Suppressor macrophage (primary cell): Measurements from ENCODE around the gene KCNH1.
"Not testable (repeated sequence)": the region's sequence is repeated elsewhere in the genome, so short reads cannot be mapped to it uniquely, and the experiment has no call there.

Experiments
- DNase-seq, 4 experiments: peaks; one replicate each; pipeline ENCODE4 v3.0.0-alpha.2; 2020 to 2022

Gene KCNH1

DNA sequence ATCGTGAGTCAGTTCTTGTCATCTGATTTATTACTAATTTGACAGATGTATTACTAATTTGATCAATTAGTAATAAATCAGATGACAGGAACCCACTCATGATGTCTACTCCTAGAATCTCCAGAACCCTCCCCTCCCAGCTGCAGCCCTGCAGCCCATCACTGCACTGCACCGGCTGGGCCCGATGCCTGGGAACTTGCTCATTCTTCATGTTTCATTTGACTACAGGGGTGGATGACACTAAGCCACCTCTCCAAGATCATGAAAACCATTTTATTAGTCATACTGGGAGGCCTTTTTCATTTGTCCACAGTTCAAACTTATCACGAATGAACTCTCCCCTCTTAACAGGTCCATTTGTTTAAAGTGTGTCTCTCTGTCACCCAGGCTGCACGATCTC lies 41.0 kb downstream of the KCNH1 start:
- no peak for DNase-seq

DNA sequence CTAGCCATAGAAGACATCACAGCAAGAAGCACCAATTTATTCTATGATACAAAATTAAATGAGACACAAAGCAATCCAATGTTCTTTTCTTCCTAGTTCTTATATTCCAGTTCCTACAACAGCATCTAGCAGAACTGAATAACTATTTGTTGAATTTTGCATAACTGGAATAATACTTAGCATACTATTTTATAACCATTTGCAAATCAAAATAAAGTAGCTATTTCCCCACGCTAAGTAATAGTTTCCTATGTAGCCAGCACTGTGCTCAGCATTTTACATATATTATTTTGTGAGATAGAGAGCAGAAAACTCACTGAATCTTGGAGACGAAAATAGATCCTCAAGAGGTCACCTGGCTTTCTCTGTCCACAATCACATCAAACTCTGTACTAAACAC lies 42.1 kb downstream of the KCNH1 start:
- DNase-seq, result no peak

DNA sequence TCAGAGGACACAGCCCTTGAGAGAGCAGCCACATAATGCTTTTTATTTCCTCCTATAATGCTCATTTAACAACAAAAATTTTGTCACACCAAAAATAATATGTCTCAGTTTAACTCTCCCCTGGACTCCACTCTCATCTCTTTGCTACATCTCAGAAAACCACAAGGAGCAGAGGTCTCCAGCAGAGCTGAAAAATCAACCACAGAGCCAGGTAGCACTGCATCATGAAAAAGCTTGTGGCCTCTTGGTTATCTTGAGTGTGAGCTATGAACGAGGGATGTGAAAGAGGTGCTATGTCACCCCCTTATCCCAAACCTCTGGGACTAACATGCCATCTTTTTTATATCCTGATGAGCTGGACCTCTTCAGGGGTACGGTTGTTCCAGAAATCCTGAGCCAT lies 44.4 kb downstream of the KCNH1 start:
- DNase-seq, result no peak

DNA sequence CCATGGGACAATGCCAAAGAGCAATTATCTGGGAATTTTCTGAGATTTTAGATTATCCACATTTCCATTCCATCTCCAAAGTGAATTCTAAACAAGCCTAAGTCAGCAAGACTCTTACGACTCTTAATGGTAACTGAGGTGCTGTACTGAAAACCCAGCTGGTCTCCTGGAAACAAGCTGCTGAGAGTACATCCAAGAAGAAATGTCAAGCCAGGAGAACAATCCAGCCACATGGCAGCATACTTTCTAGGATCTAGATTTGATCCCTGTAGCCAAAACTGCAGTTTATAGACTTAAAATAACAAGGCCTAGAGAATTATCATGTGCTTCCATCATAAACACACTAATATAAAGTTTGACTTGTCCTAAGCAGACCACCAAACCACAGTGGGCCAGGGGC lies 45.8 kb downstream of the KCNH1 start:
- no peak for DNase-seq

DNA sequence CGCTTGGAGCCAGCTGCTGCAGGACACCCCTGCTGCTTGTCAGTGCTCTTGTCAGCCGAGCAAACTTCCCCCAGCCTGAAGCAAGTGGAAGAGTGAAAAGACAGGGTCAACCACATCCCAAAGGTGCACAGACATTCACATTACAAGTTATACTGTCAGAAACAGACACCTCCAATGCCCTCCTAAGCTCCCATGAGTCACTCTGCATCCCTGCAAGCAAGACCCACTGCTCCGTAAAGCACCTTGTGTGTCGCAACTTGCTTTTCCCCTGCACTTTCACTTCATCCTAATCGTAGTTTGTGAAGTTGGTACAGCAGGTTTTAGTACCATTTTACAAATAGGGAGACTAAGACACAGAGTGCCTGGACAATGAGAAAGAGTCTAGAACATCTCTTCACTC lies 51.1 kb downstream of the KCNH1 start:
- no peak for DNase-seq

DNA sequence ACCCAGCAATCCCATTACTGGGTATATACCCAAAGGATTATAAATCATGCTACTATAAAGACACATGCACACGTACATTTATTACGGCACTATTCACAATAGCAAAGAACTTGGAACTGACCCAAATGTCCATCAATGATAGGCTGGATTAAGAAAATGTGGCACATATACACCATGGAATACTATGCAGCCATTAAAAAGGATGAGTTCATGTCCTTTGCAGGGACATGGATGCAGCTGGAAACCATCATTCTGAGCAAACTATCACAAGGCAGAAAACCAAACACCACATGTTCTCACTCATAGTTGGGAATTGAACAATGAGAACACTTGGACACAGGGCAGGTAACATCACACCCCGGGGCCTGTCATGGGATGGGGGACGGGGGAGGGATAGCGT lies 52.5 kb downstream of the KCNH1 start:
- DNase-seq, result not testable (repeated sequence)

DNA sequence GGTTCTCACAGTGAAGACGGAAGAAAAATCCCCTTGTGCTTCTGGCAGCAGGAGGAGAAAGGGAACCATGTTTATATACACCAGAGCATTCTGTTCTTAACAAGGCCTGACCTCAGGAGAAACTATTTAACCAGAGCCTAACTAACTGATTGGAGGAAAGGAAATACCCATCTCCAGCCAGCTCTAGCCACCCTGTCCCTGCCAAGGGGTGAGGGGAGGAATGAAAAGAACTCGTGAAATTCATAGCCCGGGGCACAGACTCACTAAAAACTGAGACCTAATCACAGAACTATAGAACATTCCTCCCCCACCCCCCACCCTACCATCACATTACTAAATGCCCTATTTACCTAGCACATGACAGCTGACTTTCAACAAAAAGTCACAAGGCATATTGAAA lies 65.0 kb downstream of the KCNH1 start:
- no peak for DNase-seq

DNA sequence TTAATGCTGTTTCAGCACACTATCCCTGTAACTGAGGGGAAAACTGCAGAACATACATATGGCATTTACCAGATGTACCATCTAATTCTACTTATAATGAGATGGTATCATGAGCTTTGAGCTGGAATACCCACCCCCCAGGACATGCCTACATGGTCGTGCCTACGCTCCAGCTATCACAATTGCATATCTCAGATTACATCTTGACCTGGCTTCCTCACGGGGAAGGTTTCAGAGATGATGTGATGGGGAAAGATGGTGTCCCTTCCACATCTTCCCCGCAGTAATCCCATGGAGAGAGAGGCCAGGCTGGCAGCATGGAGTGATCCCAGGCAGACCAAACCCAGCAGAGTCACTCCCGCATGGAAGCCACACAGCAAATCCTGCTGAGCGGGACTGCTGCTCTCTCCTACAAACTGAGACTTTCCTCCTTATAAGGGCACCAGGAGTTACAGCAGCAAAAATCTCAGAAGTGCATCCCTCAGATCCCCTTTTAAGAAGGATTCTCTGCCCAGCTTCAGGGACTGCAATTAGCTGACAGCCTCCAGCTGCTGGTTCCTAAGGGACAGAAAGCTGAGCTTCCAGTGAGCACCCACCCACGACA lies 67.1 kb downstream of the KCNH1 start:
- DNase-seq, result no peak

DNA sequence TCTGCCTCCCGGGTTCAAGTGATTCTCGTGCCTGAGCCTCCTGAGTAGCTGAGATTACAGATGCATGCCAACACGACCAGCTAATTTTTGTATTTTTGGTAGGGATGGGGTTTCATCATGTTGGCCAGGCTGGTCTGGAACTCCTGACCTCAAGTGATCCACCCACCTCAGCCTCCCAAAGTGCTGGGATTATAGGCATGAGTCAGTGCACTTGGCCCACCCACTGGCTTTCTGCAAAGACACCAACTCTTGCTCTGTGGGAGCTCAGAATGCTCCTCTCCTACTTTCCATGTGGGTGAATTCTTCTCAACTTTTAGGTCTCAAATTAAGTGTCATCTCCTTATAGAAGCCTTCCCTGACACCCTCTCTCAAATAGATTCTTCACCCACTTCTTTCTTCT lies 92.1 kb downstream of the KCNH1 start:
- DNase-seq, result not testable (repeated sequence)

DNA sequence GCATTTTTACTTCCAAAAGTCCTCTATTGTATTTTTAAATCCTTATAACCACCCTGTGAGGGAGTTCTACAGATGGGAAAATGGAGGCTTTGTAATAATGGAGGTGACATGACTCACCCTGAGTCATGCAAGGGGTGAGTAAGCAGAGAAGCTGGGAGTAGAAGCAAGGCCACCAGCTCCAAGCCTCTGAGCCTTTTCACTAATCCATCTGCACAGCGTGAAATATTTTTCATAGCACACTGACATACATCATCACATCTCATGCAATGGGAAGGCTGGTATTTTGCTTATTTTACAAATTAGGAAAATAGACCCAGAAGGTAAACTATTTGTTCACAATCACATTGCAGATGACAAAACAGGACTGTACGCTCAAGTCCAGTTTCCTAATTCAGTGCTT lies 96.9 kb downstream of the KCNH1 start:
- peak in 2 of 4 experiments; percentile 1 to 4 for DNase-seq

DNA sequence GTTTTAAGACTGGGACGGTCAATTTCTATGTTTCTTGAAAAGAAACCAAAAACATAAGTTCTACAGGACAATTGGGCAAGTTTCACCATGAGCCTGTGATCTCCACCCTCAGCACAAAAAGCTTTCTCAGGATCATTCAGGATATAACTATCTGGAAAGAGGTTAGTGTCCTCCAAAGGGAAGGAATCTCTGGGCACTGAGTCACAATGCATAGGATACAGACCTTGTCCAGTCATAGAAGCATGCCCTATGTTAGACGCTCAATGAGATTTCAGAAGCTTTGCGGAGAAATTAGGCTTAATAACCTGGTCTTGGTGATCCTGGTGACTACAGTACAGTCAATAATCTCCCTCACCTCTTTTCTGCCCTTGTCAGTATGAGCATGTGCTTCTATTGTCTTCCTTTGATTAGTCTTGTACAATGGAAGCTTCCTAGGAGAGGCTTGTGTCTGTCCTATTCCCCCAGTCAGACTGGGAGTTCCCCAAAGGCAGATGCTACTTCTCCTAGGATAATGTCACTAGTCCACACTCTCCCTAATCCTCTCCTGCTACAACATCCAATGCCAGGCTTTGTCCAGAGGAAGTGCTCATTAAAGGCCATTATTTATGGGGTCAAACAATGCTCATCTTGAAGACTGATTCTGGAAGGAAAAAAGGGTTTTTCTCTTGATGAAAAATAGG lies 97.4 kb downstream of the KCNH1 start:
- no peak for DNase-seq

DNA sequence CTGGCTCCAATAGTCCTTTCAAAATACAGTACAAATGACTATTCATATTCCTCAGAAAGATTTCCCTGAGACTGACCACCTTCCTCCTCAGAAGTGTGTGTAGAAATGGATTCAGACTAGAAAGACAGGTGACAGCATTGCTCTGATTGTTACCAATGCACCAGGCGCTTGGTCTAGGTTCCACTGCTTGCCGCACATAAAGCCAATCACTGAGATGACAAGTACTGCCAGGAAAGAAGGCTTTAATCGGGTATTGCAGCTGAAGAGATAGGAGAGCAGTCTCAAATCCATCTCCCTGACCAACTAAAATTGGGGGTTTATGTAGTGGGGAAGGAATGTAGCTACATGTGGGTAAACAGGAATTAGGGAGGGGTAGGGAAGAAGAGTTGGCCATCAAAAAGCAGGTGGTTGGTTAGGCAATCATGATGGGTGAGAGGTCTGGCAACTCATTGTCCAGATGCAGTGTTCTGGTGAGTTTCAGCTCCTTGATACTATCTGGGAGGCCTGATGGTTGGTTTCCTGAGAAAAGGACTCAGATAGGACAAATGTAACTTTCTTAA lies 98.0 kb downstream of the KCNH1 start:
- DNase-seq, result no peak

DNA sequence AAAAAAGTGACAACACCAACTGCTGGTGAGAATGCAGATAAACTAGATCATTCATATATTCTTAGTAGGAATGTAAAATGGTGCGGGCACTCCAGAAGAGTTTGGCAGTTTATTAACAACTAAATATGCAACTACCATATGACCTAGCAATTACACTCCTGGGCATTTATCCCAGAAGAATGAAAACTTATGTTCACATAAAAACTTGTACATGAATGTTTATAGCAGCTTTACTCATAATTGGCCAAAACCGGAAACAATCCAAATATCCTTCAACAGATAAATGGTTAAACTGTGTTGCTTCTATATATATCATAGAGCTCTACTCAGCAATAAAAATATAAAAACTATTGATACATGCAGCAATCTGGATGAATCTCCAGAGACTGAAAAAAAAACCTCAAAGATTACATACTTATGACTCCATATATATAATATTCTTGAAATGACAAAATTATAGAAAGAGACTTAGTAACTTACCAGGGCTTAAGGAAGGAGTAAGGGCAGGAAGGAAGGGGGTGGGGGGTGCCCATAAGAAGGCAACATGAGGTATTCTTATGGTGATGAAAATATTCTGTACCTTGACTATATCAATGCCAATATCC lies 99.9 kb downstream of the KCNH1 start:
- DNase-seq, result no peak

DNA sequence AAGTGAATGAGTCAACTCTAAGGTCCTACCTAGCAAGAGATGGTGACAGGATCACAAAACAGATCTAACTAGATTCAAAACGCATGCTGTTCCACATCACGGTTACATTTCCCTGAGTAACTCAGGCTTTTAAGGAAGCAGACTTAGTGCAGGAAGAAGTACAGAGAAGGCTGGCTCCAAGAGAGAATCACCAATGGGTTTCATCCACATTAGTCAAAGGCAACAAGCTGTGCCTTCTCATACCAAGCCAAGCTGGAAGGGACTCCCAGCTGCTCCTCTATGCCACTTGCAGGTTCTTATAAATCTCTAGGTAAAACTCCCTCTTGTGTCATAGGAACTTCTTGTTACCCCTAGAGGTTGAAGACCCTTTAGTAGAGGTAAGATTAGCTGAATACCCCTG lies 109.0 kb downstream of the KCNH1 start:
- no peak for DNase-seq

DNA sequence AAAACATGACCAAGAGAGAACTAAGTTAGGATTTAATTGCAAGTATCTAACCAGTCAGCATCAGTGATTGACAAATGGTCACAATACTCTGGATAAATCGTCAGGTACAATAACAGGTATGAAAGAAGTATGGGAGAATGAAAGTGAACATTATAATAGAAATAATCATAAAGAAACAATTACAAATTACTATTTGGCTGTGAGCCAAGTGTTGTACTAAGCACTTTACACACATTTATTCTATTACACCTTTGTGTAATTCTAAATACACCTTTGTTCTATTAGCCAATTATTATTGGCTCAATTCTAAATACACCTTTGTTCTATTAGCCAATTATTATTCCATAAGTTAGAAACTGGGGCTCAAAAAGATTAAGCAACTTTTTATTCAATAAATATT lies 114.7 kb downstream of the KCNH1 start:
- DNase-seq, result no peak

DNA sequence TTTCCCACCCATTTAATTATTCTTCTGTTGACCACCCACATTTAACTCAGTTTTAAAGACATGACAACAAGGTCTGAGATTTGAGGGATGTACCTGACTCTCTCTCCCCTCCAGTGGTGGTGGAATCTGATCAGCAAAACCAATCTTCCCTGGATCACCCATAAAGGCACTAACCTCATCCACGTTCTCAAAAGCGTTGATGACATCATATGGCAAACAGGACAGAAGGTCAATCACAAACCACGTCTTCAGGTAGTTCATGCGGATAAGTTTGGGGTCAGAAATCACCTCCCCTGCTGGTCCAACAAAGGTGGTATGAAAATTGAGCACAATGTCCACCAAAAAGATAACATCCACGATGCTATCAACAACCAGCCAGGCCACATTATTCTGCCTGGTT lies 115.3 kb downstream of the KCNH1 start:
- no peak for DNase-seq

DNA sequence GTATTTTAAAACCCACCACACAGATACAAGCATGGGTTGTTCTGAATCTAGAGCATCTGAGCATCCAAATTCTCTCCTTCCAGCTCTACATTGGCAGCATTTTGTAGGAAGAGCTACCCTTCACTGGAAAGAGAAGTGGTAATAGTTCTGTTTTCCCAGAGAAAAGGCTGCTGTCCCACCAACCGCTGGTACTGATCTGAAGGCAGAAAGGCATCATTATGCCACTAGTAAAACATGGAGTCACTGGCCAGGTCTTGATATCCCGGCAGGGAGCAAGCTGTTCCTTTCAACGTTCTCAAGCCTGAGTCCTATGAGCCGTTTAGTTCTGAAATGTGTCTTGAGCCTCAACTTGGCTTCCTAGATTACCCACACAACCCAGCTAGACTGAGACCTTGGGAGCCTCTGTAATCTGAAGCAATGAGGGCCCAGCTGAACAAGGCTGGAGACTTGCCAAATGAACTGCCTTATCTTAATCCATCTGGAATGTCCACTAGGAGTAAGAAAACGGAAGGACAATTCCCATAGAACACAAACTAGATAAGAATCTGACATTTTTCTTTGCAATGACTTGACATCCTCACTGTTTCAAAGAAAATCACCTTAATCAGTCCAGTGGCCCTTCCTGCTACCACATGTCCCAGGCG lies 116.8 kb downstream of the KCNH1 start:
- no peak for DNase-seq

DNA sequence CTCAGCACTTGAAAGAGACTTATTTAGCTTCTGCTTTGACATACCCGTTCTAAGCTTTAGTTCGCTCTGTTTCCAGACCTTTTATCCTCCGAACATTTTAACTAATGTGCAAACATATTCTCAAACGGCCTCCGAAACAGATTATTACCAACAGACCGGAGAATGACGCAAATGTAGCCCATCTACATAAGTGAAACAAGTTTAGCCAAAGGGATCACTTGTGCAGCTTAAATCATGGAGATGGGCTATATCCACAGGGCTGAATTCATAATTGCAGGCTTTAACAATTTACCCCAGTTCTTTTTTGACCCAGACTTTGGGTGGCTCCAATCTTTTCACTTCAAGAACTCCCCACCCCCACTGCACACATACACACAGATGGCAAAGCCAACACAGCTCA lies 119.7 kb downstream of the KCNH1 start:
- no peak for DNase-seq

DNA sequence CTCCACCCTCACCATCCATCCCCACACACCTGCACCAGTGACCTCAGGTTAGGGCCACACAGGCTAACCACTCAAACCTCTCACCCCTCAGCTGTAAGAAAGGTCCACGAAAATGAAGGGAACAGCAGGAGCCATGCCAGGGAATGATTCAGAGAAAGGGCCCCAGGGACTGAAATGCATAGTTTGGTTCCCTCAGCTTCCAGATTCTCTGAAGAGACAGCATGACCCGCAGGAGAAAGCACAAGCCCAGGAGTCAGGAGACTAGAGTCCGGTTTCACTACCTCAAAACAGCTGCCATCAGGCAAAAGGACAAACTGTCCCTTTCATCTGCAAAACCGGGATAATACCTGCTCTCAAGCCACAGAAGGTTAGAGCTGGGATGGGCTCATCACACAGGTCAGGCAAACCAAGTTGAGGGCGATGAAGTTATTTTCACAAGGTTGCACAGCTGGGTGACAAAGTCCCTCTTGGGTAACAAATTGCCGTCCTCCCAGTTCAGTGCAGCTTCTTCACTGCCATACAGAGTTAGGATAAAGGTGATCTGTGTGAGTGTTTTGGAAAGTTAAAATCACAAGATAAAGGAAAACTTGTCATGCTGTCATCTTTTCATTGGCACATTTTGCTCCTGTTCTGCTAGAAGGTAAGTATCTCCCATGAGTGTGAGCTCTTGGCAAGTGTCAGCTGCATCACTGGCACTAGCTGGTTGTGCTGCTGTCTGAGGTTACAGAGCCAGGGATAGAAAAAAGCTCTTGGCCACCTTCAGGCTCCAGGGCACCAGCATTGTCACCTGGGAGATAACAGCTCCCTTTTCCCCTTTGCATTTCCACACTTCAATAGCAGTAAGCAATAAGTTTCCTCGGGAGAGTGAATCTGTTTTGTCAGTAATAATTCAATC lies 120.4 kb downstream of the KCNH1 start:
- no peak for DNase-seq

DNA sequence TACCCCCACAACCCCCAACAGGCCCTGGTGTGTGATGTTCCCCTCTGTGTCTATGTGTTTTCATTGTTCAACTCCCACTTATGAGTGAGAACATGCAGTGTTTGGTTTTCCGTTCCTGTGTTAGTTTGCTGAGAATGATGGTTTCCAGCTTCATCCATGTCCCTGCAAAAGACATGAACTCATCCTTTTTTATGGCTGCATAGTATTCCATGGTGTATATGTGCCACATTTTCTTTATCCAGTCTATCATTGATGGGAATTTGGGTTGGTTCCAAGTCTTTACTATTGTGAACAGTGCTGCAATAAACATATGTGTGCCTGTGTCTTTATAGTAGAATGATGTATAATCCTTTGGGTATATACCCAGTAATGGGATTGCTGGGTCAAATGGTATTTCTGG lies 122.8 kb downstream of the KCNH1 start:
- DNase-seq, result not testable (repeated sequence)

DNA sequence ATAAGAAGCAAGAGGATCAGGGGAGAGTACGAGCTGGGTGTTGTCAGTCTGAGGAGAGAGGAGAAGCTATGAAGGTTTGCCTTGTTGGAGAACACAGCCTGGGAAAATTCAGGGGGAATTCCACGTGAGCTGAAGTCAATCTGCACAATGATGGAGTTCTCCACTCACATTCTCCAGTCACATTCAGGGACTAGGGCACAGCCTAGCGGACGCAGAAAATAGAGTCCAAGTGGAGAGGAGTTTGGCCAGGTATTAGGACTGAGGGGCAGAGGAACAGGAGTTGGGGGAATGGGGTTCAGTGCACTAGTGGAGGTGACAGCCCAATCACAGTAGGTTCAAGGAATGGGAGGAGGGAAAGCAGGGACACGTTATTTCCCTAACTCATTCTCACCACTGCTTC lies 124.0 kb downstream of the KCNH1 start:
- no peak for DNase-seq

DNA sequence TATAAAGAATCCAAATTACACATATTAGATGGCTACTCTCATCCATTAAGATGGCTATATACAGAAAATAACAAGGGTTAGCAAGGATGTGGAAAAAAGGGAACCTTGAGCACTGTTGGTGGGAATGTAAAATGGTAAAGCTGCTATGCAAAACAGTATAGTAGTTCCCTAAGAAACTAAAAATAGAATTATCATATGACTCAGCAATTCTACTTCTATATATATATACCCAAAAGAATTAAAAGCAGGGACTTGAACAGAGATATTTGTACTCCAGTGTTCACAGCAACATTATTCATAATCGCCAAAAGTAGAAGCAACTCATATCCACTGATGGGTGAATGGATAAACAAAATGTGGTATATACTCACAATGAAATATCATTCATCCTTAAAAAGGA lies 126.1 kb downstream of the KCNH1 start:
- DNase-seq, result no peak

DNA sequence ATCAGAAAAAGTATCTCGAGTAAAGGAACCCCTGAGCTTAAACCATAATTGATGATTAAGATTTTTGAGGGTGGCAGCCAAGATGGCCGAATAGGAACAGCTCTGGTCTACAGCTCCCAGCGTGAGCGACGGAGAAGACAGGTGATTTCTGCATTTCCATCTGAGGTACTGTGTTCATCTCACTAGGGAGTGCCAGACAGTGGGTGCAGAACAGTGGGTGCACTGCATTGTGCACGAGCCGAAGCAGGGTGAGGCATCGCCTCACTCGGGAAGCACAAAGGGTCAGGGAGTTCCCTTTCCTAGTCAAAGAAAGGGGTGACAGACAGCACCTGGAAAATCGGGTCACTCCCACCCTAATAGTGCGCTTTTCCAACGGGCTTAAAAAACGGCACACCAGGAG lies 138.0 kb downstream of the KCNH1 start:
- not testable (repeated sequence) for DNase-seq
